A375 (cell line): ENCODE results near the gene SDCCAG8. TPM values are rescaled to one million over a fixed set of nuclear protein-coding genes. Genes with fewer than 3 reads are reported as not detected.

Experiments
- small RNA-seq: library from RNA; depleted of rRNA; stranded (forward); fragments of <200 nt; gene quantifications from one replicate; pipeline ENCODE3, GENCODE V24; 2014
- total RNA-seq: library from RNA; depleted of rRNA; stranded (reverse); fragments of >200 nt; shearing (Covaris generic); gene quantifications from 2 replicates; pipeline ENCODE4 v1.2.3, GENCODE V29; 2014; rRNA removed

SDCCAG8 gene
- total RNA-seq: 43.4 and 59.8 TPM in 2 replicates

DNA sequence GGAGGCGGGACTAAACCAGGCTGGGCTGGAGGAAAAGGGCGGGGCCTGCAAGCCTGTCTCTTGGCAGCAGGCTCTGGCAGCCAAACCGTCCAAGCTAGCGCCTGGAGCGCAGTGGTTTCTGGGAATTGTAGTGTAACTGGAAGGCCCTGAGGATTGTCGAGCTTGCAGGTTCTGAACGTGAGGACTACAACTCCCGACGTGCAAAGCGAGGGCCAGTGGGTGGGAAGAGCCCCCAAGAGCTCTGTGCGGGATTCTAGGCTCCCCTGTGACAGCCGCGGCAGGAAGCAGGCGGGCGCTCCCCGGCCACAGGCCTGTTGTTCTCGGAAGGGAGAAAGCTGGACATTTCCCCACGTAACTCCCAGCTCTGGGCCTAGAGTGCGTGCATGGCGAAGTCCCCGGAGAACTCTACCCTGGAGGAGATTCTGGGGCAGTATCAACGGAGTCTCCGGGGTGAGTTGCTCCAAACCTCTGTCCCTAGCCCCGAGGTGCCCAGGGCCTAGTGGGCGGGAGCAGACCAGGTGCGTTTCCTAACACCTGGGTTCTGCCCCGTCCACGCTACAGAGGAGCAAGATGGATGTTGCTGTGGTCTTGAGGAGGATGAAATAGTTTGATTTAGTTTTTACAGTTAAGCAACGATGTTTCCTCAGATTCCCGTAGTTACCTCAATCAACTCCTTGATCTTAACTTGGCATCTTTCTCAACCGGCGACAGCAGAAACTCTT, at the start of gene SDCCAG8:
TSS of gene SDCCAG8 (plus strand) at position 251 of the 722 bp plus-strand sequence. CDS start at position 384, 133 bp downstream.

DNA sequence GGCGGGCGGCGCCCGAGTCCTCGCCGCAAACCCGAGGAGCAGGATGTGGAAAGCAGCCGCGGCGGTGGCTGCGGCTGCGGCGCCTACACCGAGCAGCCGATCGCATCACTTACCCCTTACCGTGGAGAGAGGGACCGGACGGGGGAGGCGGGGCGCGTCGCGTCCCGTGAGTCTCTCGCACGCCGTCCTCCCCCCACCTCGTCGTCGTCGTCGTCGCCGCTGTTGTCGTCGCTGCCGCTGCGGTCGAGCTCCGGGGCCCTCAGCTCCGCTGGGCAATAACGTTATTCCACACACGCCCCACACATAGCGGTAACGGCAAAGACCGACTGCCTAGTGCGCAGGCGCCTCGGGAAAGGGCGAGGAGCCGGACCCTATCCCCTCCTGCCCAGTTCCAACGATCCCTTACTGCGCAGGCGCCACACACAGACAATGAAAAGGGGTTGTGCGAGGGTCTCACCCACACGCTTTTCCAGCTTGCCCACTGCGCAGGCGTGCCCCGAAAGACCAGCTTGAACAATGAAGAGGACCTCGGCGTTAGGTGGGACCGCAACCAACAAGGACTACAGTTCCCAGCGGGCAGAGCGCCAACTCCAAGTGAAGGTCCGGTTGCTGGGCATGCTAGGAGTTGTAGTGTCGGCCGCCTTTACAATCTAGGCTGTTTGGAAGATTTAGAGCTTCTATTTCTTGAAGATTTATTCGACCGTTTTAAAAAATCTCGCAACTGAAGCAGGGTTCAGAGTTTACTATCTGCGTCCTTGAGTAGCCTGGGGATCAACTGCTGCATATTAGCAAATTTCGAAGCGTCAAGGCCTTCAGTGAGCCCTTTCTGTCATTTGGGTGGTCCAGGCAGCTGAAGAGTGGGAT, 682 bp upstream of the SDCCAG8 start, which contains the start of gene CEP170:
TSS of gene CEP170 (minus strand) at position 355 of the 864 bp plus-strand sequence. CDS start 30,001 bp downstream, outside the sequence.

Small RNA genes within 50 kb of the gene (small RNA-seq; reads per million reads assigned to genes)
- gene MIR4677: 1.1 reads per million, percentile 58 among the genes with 10 or more reads in this experiment

Other genes starting within 250 kb of the SDCCAG8 start
- 84.8 and 100 TPM in 2 replicates for gene CEP170, start 760 bp upstream of the SDCCAG8 start, total RNA-seq